ENCODE measurements around the gene DET1. TPM values are rescaled to one million over a fixed set of nuclear protein-coding genes. Genes with fewer than 3 reads are reported as not detected.
A peak's percentile ranks its signal among the peaks of the same experiment; 100 is the strongest.
"Not testable (repeated sequence)": the region's sequence is repeated elsewhere in the genome, so short reads cannot be mapped to it uniquely, and the experiment has no call there.

Gene DET1
- polyA plus RNA-seq, 6 donors from 2014 or later, result 1.1 to 3.5 (median 1.9) TPM

- peak overlapping the region in 2 of 6 donors; percentile 60 to 65 for H3K27ac Mint-ChIP-seq
- no peak for ATAC-seq (ENCODE audit: low read depth in 2 of 2)
These were observed 10.7 kb downstream of the DET1 start for GRCh38 chr15:88535607-88536313.

GRCh38 chr15:88535100-88535499 is 11.4 kb downstream of the DET1 start:
- Mint-ChIP-seq H3K4me3 (peak overlapping the region in 1 of 8 donors; percentile 6), H3K27me3 (no peaks in the 10 kb centered on the region), H3K27ac (peak overlapping the region in 1 of 6 donors; percentile 65), H3K9me3 (peaks cover 0 to 30% (median 11%) of the 10 kb centered on the region in 7 donors), H3K4me1 (peaks cover 3 to 11% (median 4%) of the 10 kb centered on the region in 3 donors), H3K36me3 (peaks cover 34 to 45% of the 10 kb centered on the region in 2 donors)
- ATAC-seq (ENCODE audit: low read depth in 2 of 2) (no peak), DNase-seq (no peak)

More at GRCh38 chr15:88535607-88536313, 10.7 kb downstream of the DET1 start:
- H3K36me3 Mint-ChIP-seq, result peaks cover 31 to 39% of the 10 kb centered on the region in 2 donors
- H3K4me3 Mint-ChIP-seq, result no peak overlapping the region
- peaks cover 0 to 30% (median 11%) of the 10 kb centered on the region in 7 donors for H3K9me3 Mint-ChIP-seq
- no peak for DNase-seq
- H3K4me1 Mint-ChIP-seq, result peaks cover 3 to 11% (median 4%) of the 10 kb centered on the region in 3 donors
- no peaks in the 10 kb centered on the region for H3K27me3 Mint-ChIP-seq

- peaks cover 3 to 11% (median 4%) of the 10 kb centered on the region in 3 donors for H3K4me1 Mint-ChIP-seq
- H3K27ac Mint-ChIP-seq, result no peak overlapping the region
- H3K27me3 Mint-ChIP-seq, result no peaks in the 10 kb centered on the region
- DNase-seq (no peak), ATAC-seq (ENCODE audit: low read depth in 2 of 2) (no peak)
- no peak overlapping the region for H3K4me3 Mint-ChIP-seq
- peaks cover 44 to 62% of the 10 kb centered on the region in 2 donors for H3K36me3 Mint-ChIP-seq
- H3K9me3 Mint-ChIP-seq, result peaks cover 0 to 30% (median 11%) of the 10 kb centered on the region in 7 donors
These were observed 13.1 kb downstream of the DET1 start for GRCh38 chr15:88533376-88533775.

- peaks cover 36 to 62% of the 10 kb centered on the region in 2 donors for H3K36me3 Mint-ChIP-seq
- H3K27ac Mint-ChIP-seq, result peak overlapping the region in 1 of 6 donors; percentile 17
- ATAC-seq (ENCODE audit: low read depth in 2 of 2) (no peak), DNase-seq (no peak)
- H3K9me3 Mint-ChIP-seq, result peaks cover 0 to 9% (median 1%) of the 10 kb centered on the region in 7 donors
- no peak overlapping the region for H3K4me3 Mint-ChIP-seq
- H3K27me3 Mint-ChIP-seq, result no peaks in the 10 kb centered on the region
- H3K4me1 Mint-ChIP-seq, result peaks cover 0 to 5% (median 3%) of the 10 kb centered on the region in 3 donors
These were observed 17.4 kb downstream of the DET1 start for GRCh38 chr15:88529021-88529630.

GRCh38 chr15:88526247-88526879 is 20.1 kb downstream of the DET1 start:
- H3K4me1 Mint-ChIP-seq, result peaks cover 0 to 1% (median 0%) of the 10 kb centered on the region in 3 donors
- no peaks in the 10 kb centered on the region for H3K27me3 Mint-ChIP-seq
- no peak overlapping the region for H3K4me3 Mint-ChIP-seq
- ATAC-seq (ENCODE audit: low read depth in 2 of 2) (no peak), DNase-seq (no peak)
- H3K27ac Mint-ChIP-seq, result no peak overlapping the region
- peaks cover 30 to 45% of the 10 kb centered on the region in 2 donors for H3K36me3 Mint-ChIP-seq
- no peaks in the 10 kb centered on the region for H3K9me3 Mint-ChIP-seq

GRCh38 chr15:88525418-88525817 is 21.1 kb downstream of the DET1 start:
- Mint-ChIP-seq H3K27ac (no peak overlapping the region), H3K36me3 (peaks cover 23 to 35% of the 10 kb centered on the region in 2 donors), H3K27me3 (no peaks in the 10 kb centered on the region), H3K4me1 (no peaks in the 10 kb centered on the region), H3K4me3 (no peak overlapping the region), H3K9me3 (no peaks in the 10 kb centered on the region)
- no peak for ATAC-seq (ENCODE audit: low read depth in 2 of 2)
- DNase-seq, result no peak

- DNase-seq; H3K4me1 Mint-ChIP-seq; H3K4me3 Mint-ChIP-seq; H3K27me3 Mint-ChIP-seq; H3K27ac Mint-ChIP-seq; H3K9me3 Mint-ChIP-seq; ATAC-seq (ENCODE audit: low read depth in 2 of 2): not testable (repeated sequence)
- peaks cover 10 to 22% of the 10 kb centered on the region in 2 donors for H3K36me3 Mint-ChIP-seq
These were observed 22.4 kb downstream of the DET1 start for GRCh38 chr15:88524094-88524493.

GRCh38 chr15:88518903-88519302 is 27.6 kb downstream of the DET1 start:
- H3K36me3 Mint-ChIP-seq, result peaks cover 0 to 4% of the 10 kb centered on the region in 2 donors
- H3K4me1 Mint-ChIP-seq, result no peaks in the 10 kb centered on the region
- H3K4me3 Mint-ChIP-seq, result no peak overlapping the region
- H3K27ac Mint-ChIP-seq, result no peak overlapping the region
- H3K27me3 Mint-ChIP-seq, result no peaks in the 10 kb centered on the region
- ATAC-seq (ENCODE audit: low read depth in 2 of 2) (no peak), DNase-seq (no peak)
- no peaks in the 10 kb centered on the region for H3K9me3 Mint-ChIP-seq

- Mint-ChIP-seq H3K27ac (no peak overlapping the region), H3K36me3 (peaks cover 31 to 46% of the 10 kb centered on the region in 2 donors), H3K9me3 (no peaks in the 10 kb centered on the region), H3K27me3 (no peaks in the 10 kb centered on the region), H3K4me1 (no peaks in the 10 kb centered on the region), H3K4me3 (no peak overlapping the region)
- ATAC-seq (ENCODE audit: low read depth in 2 of 2) (no peak), DNase-seq (no peak)
These were observed 33.3 kb downstream of the DET1 start for GRCh38 chr15:88513195-88513594.

GRCh38 chr15:88512601-88513000 is 33.9 kb downstream of the DET1 start:
- Mint-ChIP-seq H3K4me1 (no peaks in the 10 kb centered on the region), H3K27ac (no peak overlapping the region), H3K9me3 (no peaks in the 10 kb centered on the region), H3K27me3 (no peaks in the 10 kb centered on the region), H3K4me3 (peak overlapping the region in 1 of 8 donors; percentile 65), H3K36me3 (peaks cover 31 to 46% of the 10 kb centered on the region in 2 donors)
- no peak for DNase-seq
- no peak for ATAC-seq (ENCODE audit: low read depth in 2 of 2)

DNA sequence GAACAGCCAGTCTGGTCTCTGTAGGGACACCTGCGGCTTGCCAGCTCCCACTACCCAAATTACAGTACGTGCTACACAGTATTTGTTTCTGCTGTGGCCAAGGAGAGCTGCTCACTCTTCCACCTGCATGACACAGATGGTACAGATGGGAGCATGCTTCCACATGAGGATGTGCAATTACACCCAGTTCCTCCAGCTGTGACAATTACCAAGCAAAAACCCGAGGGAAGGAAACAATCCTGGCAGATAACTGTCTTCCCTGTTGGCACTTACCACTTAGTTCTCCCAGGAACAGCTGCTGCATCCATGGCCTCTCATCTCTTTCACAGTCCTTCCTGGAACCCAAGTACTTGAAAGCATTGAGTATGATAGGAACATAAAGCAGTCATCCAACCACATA is 34.4 kb downstream of the DET1 start:
- Mint-ChIP-seq H3K4me3 (no peak overlapping the region), H3K27me3 (no peaks in the 10 kb centered on the region), H3K4me1 (no peaks in the 10 kb centered on the region), H3K9me3 (no peaks in the 10 kb centered on the region), H3K27ac (no peak overlapping the region), H3K36me3 (peaks cover 31 to 46% of the 10 kb centered on the region in 2 donors)
- ATAC-seq (ENCODE audit: low read depth in 2 of 2), result no peak
- DNase-seq, result no peak

- ATAC-seq (ENCODE audit: low read depth in 2 of 2) (no peak), DNase-seq (no peak)
- Mint-ChIP-seq H3K27me3 (no peaks in the 10 kb centered on the region), H3K9me3 (no peaks in the 10 kb centered on the region), H3K4me1 (no peaks in the 10 kb centered on the region), H3K4me3 (peak overlapping the region in 1 of 8 donors; percentile 1), H3K36me3 (peaks cover 30 to 46% of the 10 kb centered on the region in 2 donors), H3K27ac (no peak overlapping the region)
These were observed 35.3 kb downstream of the DET1 start for GRCh38 chr15:88511161-88511560.

GRCh38 chr15:88509964-88510363 is 36.5 kb downstream of the DET1 start:
- Mint-ChIP-seq H3K4me1 (no peaks in the 10 kb centered on the region), H3K36me3 (peaks cover 27 to 46% of the 10 kb centered on the region in 2 donors), H3K4me3 (no peak overlapping the region), H3K9me3 (no peaks in the 10 kb centered on the region), H3K27me3 (no peaks in the 10 kb centered on the region), H3K27ac (no peak overlapping the region)
- no peak for ATAC-seq (ENCODE audit: low read depth in 2 of 2)
- no peak for DNase-seq

DNA sequence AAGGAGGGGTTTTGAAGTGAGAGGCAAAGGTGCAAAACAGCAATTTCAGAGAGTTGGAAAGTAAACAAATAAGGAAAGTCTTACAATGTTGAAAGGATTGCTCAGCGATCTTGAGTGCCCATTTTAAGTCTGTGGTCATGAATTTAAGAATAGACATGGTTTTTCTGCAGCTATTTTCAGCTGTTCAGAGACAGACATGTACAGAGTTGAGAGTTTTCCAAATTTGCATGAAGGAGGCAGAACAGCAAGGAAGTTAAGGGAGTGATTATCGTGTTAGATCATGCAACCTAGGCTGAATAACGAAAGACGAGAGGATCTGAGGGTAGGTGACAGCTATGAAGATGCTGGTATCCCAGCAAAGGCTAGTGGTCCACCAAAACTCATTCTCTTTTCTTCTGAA is 37.2 kb downstream of the DET1 start:
- DNase-seq (no peak), ATAC-seq (ENCODE audit: low read depth in 2 of 2) (no peak)
- peaks cover 27 to 46% of the 10 kb centered on the region in 2 donors for H3K36me3 Mint-ChIP-seq
- H3K27ac Mint-ChIP-seq, result no peak overlapping the region
- no peaks in the 10 kb centered on the region for H3K9me3 Mint-ChIP-seq
- no peak overlapping the region for H3K4me3 Mint-ChIP-seq
- no peaks in the 10 kb centered on the region for H3K27me3 Mint-ChIP-seq
- no peaks in the 10 kb centered on the region for H3K4me1 Mint-ChIP-seq

Data from naive B cell (primary cell).